ENCODE measurements around the gene TUBA4B.
A peak's percentile ranks its signal among the peaks of the same experiment; 100 is the strongest.
"Not testable (repeated sequence)": the region's sequence is repeated elsewhere in the genome, so short reads cannot be mapped to it uniquely, and the experiment has no call there.

Gene TUBA4B

DNA sequence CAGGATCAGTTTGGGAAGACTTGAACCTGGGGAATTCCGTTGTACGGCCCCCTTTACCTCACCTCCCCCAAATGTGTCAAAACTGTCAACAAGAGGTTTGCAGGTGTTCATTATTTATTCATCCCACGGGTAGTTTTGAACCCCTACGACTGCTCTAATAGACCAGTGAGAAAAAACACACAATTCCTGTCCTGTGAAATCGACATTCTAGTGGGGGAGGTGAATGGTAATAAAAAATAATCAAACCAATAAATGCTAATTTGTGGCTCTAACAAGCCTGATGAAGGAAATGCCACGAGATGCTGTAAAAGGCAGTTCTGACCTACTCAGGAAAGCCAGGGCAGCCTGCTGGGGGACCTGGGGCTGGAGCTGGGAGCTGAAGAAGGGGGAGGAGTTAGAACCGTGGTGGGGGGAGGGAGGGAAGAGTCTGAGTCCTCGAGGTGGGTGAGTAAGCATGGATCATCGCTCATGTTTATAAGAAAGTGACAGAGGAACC lies 25.7 kb downstream of the TUBA4B start:
- no peak for DNase-seq

DNA sequence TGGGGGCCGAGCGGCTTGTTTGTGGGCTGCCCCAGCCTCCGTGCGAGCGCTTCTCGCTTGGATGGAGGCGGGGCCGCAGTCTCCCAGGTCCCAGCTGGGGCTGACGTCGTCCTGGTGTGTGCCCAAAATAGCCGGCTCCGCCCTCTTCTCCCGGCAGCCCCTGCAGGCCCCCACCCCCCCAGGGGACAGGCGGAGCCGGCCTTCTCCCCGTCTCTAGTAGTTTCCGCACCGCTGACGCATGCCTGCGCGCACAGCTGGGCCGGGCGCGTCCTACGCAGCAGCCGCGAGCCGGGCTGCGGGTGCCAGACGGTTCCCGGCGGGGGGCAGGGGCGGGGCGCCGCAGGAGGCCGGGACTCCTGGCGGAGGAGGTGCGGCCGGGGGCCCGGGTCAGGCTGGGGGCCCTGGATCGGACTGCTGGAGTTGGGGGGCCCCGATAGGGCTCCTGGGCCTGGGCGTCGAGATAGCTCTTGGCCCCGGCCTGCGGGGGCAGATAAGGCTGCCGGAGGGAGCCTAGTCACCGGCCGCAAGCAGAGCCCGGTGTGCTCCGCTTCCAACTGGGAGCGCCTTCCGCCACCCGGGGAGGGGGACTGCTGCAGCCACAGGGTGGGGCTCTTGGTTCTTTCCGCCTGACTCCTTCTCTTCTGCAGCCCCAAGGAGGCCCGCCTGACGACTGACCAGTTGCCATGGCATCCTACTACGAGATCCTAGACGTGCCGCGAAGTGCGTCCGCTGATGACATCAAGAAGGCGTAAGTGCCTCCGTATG lies 26.3 kb downstream of the TUBA4B start, which contains the start of gene DNAJB2:
DNAJB2 (plus strand) TSS at position 216 of the 765 bp plus-strand sequence; CDS start at position 684, 468 bp downstream.
- peak; percentile 75 for DNase-seq

DNA sequence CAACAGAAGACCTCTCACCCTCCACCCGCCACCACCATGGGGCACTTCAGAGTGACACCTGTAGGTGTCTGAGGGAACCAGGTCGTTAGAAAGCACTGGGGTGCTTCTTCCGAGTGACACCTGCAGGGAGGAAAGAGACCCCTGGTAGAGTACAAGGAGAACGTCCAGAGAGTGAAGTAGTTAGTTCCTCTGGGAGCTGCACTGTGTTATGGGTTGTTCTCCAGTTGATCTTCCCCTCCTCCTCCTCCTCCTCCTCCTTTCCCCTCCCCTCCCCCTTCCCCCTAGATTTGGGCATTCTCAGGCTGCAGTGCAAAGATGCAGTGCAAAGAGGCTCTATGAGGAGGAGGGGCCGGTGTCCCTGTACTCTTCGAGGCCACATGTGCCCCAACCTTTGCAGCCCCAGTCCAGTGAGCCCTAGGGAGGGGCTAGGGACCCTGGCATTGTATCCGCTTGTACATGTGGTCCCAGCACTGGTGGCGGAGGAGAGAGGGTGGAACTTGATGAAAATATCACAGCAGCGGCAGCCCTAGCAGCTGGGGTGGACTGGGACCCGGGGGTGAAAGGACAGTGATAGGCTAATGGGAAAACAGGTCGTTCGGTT lies 27.0 kb downstream of the TUBA4B start:
- DNase-seq = no peak

DNA sequence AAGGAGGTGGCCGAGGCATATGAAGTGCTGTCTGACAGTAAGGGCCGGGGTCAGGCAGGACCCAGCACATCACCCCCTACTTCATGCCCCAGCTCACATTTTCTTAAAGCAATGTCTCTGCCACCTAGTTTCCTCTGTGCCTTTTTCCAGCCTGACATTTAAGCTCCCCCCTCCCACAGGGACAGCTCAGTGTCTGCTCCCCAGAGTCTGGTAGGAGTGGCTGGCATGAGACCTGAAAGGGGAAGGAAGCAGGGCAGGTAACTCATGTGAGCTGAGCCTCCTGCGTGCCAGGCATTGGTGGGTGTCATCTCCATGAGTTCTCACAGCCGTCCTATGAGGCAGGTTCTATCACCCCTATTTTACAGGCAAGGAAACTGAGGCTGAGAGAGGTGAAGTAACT lies 27.6 kb downstream of the TUBA4B start:
- DNase-seq = no peak

DNA sequence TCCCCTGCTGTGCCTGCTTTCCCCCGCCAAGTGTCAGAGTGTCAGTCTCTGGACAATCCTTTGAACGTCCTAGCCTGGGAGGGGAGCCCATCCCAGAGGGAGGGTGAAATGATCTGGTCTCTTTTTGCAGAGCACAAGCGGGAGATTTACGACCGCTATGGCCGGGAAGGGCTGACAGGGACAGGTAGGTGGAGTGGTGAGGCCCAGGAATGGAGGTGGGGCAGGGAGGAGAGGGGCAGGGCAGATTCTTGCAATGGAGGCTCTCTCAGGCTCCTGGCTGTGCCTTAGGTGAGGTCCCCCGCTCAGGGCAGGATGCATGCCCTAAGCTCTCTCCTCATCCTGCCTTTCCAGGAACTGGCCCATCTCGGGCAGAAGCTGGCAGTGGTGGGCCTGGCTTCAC lies 28.5 kb downstream of the TUBA4B start:
- no peak for DNase-seq

DNA sequence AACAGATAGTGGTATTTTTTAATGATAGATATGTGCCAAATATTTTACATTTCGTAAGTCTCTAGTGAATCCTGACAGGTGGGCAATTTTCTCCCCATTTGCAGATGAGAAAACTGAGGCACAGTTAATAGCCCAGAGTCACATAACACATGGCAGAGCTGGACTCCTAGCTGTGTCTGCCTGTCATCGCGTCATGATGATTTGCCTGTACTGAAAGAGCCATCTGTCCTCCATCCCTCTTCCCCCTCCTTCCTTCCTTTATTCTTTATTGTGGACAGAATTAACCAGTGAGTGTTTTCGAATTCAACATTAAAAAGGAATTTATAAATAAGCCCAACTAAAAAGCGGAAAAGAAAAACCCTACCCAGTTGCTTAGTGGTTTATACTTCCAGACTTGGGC lies 29.3 kb downstream of the TUBA4B start:
- DNase-seq = no peak

DNA sequence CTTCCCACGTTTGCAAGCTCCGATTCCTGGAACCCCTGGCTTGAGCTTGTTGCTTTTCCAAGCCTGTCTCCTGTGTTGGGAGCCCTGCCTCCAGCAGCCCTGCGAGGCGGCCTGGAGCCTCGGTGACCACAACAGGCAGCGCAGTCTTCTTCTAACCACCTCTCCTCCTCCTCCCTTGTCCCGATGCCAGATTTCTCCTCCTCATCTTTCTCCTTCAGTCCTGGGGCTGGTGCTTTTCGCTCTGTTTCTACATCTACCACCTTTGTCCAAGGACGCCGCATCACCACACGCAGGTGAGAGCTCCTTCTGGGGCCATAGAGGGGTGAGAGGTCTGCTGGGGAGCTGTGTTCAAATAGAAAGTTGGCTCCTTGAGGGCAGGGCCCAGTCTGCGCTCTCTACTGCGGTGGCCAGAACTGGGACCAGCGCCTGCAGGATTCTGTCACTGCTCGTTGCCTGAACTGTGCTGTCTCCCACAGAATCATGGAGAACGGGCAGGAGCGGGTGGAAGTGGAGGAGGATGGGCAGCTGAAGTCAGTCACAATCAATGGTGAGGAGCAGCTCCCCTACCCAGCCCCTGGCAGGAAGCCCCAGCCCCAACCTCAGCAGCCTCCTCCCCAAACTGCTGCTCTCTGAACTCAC lies 30.0 kb downstream of the TUBA4B start:
- no peak for DNase-seq

DNA sequence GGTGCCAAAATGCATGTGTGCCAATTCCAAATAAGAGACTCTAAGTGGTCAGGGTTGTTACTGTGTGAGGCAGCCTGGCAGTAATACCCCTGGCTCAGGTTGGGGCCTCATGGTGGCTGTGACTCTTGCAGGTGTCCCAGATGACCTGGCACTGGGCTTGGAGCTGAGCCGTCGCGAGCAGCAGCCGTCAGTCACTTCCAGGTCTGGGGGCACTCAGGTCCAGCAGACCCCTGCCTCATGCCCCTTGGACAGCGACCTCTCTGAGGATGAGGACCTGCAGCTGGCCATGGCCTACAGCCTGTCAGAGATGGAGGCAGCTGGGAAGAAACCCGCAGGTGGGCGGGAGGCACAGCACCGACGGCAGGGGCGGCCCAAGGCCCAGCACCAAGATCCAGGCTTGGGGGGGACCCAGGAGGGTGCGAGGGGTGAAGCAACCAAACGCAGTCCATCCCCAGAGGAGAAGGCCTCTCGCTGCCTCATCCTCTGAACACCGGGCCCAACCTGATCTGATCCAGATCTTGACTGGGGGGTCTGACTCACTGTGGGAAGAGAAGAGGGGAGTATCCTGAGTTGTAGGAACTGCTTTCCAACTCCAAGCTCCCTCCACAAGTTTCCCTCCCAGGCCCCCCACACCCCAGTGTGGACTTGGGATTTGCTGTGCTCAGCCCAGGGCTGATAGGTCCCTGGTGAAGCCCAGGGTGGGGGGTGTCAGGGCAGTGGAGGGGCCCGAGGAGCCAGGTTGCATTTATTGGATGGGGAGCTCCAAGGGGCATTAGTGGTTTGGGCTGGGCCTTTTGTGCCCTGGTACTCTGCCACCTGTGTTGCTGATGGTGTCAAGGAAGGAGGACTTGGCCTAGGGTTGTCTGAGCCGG lies 31.7 kb downstream of the TUBA4B start:
- no peak for DNase-seq

DNA sequence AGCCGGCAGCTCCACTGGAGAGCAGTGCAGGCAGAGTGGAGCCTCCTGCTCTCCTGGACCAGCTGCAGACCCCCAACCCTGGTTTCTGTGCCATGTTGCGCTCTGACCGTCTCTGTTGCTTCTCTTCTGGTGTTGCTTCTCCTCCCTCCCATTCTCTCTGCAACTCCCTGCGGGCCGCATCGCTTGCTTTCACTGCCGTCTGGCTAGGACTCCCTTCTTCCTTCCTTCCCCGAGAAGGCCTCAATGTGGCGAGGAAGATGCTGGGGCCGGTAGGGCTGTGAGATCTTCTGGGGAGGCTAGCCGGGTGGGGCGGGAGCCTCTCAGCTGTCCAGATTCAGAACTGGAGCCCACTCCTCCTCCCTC lies 32.3 kb downstream of the TUBA4B start:
- no peak for DNase-seq

DNA sequence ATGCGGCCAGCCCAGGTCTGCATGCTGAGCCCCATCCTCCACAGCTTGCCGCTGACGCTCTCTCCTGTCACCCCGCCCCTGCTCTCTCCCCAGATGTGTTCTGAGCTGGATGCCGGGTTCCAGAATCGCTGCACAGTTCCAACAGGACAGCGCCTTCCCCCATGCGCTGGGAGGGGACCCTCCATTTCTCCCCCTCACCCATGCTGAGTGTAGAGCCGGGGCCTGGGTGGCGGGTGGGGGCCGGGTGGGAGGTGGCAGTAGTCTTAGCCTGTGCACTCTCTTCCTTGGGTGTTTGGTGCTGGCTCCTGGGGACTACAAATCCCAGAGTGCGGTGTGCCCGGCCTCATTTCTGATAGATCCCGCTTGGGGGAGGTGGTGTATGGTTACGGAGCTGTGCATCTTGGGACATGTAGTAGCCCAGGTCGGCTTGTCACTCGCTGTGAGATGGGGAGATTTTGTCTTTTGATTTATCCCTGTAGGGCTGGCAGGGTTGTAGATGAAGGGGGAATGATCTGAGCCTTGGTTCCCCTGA lies 32.9 kb downstream of the TUBA4B start:
- no peak for DNase-seq

DNA sequence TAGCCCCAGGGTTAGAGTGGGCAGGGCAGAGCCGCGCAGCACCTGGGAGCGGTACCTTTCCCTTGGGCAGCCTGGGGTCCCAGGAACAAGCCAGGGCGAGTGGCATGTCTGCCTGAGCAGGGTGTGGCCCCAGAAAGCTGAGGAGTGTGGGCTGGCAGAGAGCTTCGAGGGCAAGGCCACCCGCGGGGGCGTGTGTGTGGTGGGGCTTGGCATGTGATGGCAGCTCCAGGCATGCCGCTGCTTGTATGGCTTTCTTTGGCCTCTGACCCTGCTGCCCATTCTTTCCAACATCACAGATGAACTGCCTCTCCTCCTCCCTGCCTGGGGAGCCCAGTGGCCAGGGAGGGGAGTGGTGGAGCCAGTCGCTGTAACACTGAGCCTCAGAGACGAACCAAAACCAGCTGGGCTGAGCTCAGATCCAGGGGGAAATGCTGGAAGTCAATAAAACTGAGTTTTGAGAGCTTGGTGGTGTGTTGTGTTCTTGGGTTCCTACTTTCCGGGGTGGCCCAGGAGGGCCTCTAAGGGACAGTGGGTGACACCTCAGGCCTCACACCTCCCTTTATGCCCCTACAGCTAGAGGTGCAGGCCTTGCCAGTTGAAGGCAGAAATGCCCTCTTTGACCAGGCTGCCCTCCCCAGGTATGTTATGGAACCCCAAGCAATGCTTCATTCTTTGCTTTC lies 33.5 kb downstream of the TUBA4B start:
- DNase-seq = no peak

DNA sequence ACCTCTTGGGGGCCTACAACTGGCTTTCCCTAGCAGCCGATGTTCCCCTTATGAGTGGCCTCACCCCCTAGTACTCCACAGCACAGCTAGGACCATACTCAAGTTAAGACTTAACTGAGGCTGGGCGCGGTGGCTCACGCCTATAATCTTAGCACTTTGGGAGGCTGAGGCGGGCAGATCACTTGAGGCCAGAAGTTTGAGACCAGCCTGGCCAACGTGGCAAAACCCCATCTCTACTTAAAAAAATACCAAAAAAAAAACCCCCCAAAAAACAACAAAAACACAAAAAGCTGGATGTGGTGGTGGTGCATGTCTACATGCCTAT lies 34.0 kb downstream of the TUBA4B start:
- not testable (repeated sequence) for DNase-seq

DNA sequence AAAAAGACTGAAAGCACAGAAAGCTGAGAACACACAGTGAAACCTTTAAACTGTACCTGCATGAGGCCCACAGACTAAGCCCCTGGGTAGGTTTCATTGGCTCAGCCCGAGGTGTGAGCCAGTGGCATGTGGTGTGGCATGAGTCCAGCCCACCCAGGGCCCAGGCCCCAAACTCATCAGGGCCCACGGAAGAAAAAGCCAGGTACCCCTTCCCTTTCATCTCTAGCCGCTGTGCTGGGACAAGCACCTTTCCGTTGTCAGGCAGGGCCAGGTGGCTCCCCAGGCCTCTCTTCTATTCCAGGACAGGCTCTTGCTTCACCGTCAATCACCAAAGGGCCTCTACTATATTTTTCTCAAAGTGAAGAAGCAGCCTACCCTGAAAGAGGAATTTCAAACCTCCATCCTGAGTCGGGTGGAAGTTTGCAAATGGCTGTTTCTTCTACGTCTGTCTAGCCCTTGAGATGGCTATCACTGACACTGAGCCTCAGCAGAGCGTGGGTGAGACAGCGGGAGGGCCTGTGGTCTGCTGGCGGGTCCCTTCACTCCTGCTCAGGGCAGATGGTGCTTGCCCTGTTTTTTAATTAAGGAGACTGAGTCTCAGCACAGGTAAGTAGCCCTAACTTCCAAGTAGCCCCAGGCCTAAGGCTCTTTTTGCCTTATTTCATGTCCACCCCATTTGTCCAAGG lies 34.7 kb downstream of the TUBA4B start:
- DNase-seq = no peak

DNA sequence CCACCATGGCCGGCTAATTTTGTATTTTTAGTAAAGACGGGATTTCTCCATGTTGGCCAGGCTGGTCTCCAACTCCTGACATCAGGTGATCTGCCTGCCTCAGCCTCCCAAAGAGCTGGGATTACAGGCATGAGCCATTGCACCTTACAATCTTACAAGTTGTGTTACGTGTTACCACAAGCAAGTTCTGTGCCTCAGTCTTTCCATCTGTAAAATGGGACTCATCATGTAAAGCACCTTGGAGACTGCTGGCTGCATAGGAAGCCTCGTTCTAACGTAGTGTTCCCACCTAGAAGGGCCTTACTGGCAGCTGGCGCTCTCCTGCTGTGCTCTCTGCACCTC lies 36.1 kb downstream of the TUBA4B start:
- DNase-seq = no peak

DNA sequence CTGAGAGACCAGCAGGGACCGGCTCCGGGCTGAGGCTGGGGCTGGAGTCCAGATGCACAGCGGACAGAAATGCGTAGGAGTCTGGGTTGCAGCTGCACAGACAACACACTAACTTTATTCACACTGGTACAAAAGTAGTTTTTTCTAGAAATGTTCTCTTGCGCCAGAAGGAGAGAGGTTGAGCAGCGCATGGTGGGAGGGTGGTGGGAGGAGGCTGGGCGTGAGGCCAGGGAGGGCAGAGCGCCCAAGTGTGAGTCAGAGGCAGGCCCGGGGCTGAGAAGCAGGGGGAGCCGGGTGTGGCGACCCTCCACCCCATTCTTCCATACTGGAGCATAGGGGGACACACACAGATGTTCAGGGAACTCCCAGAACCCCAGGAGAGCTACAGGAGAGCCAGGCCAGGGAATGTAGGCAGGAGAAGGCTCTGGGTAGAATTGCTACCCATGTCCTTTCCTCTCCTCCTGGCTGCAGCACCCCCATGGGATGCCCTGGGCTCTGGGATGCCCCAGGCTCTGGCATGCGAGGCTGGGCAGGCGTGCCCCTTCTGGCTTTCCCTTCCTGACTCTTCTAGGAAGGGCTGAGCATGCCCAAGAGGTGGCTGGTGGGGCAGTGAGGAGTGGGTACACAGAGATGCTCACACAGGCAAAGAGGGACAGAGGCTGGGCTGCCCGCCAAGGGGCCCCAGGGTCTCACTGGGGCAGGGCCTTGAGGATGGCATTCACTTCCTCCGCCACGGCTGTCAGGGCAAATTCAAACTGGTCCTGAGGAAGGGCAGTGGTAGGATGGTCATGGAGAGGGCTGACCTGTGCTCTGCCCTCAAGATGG lies 36.7 kb downstream of the TUBA4B start:
- no peak for DNase-seq

DNA sequence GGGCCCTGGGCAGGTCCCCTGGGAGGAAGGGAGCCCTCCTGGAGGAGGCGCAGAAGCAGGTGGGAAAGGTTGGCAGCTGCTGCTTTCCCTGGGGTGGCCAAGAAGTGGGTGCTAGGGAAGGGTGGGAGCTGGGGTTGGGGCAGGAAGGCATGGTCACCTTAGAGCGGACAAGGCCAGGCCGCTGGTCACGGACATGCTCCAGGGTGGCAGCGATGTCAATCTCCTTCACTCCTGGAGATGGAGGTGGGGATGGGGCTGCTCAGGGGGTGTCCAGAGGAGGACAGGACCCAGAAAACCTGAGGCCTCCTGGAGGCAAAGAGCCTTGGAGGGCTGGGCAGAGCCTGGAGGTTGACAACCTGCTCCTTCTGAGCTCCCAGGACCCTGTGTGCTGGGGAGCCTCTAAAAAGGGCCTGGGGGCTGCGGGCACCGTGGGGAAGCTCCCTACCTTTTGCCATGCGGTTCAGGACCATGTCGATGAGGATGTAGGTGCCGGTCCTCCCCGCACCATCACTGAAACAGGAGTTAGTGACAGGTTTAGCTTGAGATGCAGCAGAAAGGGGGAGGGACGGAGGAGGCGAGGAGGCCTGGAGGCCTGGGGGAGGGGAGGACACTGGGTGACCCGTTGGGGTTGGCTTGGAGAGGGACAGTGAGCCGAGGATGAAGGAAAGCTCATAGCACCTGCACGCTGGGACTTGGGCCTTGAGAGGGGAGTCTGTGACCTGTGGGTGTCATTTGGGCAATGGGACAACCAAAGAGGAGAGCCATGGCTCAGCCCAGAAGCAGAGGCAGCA lies 37.5 kb downstream of the TUBA4B start:
- DNase-seq = no peak

DNA sequence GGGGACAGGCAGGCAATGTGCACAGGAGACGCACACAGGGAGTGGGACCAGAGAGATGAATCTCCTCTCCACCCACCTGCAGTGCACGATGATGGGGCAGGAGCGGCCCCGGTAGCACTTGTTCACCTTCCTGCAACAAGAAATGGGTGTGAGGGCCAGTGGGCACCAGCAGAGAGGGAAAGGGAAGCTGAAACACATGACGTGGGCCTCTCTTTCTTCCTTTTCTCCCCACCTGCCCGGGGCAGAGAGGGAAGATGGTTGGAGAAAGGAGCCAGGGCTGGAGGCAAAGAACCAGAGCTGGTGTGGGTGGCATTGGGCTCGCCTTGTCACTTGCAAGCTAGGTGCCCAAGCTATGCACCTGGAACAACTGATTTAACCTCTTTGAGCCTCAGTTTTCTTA lies 38.4 kb downstream of the TUBA4B start:
- no peak for DNase-seq

DNA sequence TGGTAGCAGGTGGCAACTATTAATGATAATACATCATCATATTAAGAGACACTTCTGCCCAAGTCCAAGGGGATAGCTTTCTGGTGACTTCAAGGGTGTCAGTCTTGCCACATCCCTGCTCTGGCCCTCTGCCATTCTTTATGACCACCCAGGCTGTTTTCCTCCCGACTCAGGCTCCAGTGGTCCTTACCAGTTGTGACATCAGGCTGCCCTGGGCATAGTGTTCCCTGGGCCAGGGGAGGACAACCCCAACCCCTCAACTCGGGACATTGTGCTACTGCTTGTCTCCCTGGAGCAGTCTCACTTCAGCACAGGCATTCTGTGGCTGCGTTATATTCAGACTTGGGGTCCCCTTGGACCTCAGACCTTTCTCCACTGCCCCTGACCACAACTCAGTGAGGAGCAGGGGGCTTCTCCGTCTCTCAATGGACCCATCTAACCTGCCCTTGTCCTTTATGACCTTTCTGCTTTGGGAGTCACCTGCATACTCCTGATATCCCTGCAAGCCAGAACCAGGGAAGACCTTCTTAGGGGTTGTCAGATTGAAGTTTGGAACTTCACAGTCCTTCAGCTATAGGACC lies 39.0 kb downstream of the TUBA4B start:
- no peak for DNase-seq

DNA sequence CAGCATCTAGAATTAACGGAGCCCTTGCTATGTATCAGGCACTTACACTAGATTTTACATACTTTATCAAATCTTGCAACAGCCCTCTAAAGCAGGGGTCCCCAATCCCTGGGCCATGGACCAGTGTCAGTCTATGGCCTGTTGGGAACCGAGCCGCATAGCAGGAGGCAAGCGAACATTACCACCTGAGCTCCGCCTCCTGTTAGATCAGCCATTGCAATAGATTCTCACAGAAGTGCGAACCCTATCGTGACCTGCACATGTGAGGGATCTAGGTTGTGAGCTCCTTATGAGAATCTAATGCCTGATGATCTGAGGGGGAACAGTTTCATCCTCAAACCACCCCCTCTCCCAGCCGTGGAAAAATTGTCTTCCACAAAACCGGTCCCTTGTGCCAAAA lies 39.6 kb downstream of the TUBA4B start:
- no peak for DNase-seq

DNA sequence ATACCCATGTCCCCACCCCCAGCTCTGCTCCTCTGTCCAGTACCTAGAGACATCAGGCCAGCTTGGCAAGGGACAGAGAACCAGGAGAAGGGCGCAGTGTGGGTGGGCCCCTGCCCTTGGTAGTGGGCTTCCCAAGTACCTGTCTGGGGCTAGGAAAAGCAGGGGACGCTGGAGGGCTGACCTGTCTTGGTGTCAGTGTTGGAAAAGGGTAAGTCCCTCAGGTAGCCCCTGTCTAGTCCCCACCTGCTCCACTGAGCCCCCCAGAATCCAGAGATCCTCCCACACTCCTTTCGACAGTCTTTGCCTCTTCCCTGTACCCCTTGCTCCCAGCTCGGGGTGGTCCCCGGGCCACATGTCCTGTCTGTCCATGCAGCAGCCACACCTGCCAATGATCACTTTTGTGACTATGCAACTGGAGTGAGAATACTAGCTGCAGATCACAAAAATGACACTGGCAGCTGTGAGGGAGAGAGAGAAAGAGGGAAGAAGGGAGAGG lies 40.7 kb downstream of the TUBA4B start:
- no peak for DNase-seq
